ENCODE results near the gene ITGB1BP2.
"Not testable (repeated sequence)": the region's sequence is repeated elsewhere in the genome, so short reads cannot be mapped to it uniquely, and the experiment has no call there.

The ITGB1BP2 gene

GRCh38 chrX:71301195-71301924 lies at the start of gene ITGB1BP2:
Gene ITGB1BP2 (plus strand): TSS chrX:71301750. CDS start chrX:71301807, 57 bp downstream.
- DNase-seq (ENCODE audit: low read depth in 2 of 2): no peak

GRCh38 chrX:71252221-71252620 lies 49.3 kb upstream of the ITGB1BP2 start:
- DNase-seq (ENCODE audit: low read depth in 2 of 2): no peak

GRCh38 chrX:71253253-71254091 lies 48.1 kb upstream of the ITGB1BP2 start:
- DNase-seq (ENCODE audit: low read depth in 2 of 2): peak; percentile 18 to 21

- peak; percentile 64 to 71 for DNase-seq (ENCODE audit: low read depth in 2 of 2)
Measured at GRCh38 chrX:71254092-71254963, 47.2 kb upstream of the ITGB1BP2 start, which contains the start of gene ZMYM3. Gene ZMYM3 (minus strand): TSS chrX:71254140. CDS start chrX:71253255, 885 bp downstream.

GRCh38 chrX:71256051-71256450 lies 45.5 kb upstream of the ITGB1BP2 start:
- no peak for DNase-seq (ENCODE audit: low read depth in 2 of 2)

GRCh38 chrX:71256856-71257255 lies 44.7 kb upstream of the ITGB1BP2 start:
- no peak for DNase-seq (ENCODE audit: low read depth in 2 of 2)

GRCh38 chrX:71268624-71269023 lies 32.9 kb upstream of the ITGB1BP2 start:
- not testable (repeated sequence) for DNase-seq (ENCODE audit: low read depth in 2 of 2)

GRCh38 chrX:71269801-71270395 lies 31.7 kb upstream of the ITGB1BP2 start:
- DNase-seq (ENCODE audit: low read depth in 2 of 2): no peak

GRCh38 chrX:71272313-71272712 lies 29.2 kb upstream of the ITGB1BP2 start:
- DNase-seq (ENCODE audit: low read depth in 2 of 2): not testable (repeated sequence)

GRCh38 chrX:71281300-71281699 lies 20.2 kb upstream of the ITGB1BP2 start:
- DNase-seq (ENCODE audit: low read depth in 2 of 2): not testable (repeated sequence)

- peak in 1 of 2 donors; percentile 40 for DNase-seq (ENCODE audit: low read depth in 2 of 2)
Measured at GRCh38 chrX:71282514-71283402, 18.8 kb upstream of the ITGB1BP2 start.

- peak; percentile 61 to 65 for DNase-seq (ENCODE audit: low read depth in 2 of 2)
Measured at GRCh38 chrX:71283403-71284143, 18.0 kb upstream of the ITGB1BP2 start, which contains the start of gene NONO. Gene NONO (plus strand): TSS chrX:71283635. CDS start chrX:71290638, 7,003 bp downstream.

GRCh38 chrX:71285929-71286328 lies 15.6 kb upstream of the ITGB1BP2 start:
- DNase-seq (ENCODE audit: low read depth in 2 of 2): no peak

GRCh38 chrX:71291381-71291780 lies 10.2 kb upstream of the ITGB1BP2 start:
- DNase-seq (ENCODE audit: low read depth in 2 of 2): no peak

- no peak for DNase-seq (ENCODE audit: low read depth in 2 of 2)
Measured at GRCh38 chrX:71292669-71293365, 8.7 kb upstream of the ITGB1BP2 start.

GRCh38 chrX:71296806-71297205 lies 4.7 kb upstream of the ITGB1BP2 start:
- DNase-seq (ENCODE audit: low read depth in 2 of 2): no peak

GRCh38 chrX:71298119-71298518 lies 3.4 kb upstream of the ITGB1BP2 start:
- DNase-seq (ENCODE audit: low read depth in 2 of 2): no peak

- not testable (repeated sequence) for DNase-seq (ENCODE audit: low read depth in 2 of 2)
Measured at GRCh38 chrX:71300064-71300463, 1.5 kb upstream of the ITGB1BP2 start.

GRCh38 chrX:71300495-71300894 lies 1.1 kb upstream of the ITGB1BP2 start:
- not testable (repeated sequence) for DNase-seq (ENCODE audit: low read depth in 2 of 2)

Measured in stimulated activated CD8-positive, alpha-beta memory T cell treated with anti-CD3 and anti-CD28 coated beads, Interleukin-2, amount 100 ng/mL, for 48 hours (primary cell).